DND-41 (cell line): Measurements from ENCODE around the gene WDR5.

Experiments
- ATAC-seq: fragments of 200-7000 bp; cut with Tn5 transposase; 3 replicates; pipeline ENCODE4 v1.9.1; 2021; ENCODE audit warnings: low read depth; ENCODE audit not compliant: insufficient read depth
- DNase-seq: peaks from one replicate; pipeline ENCODE4 v3.0.0-alpha.2; 2020
- H2AFZ ChIP-seq: 2 replicates; pipeline ENCODE4 v1.6.0; 2012; ENCODE audit warnings: low read depth, low read length
- H3K27ac ChIP-seq: 2 replicates; pipeline ENCODE4 v1.5.1; 2012; ENCODE audit warnings: low read length, inconsistent platforms
- H3K27me3 ChIP-seq: fragments of 200-600 bp; sonication (generic); 2 replicates; pipeline ENCODE4 v1.6.0; 2012; ENCODE audit warnings: low read length, mild to moderate bottlenecking, inconsistent platforms; ENCODE audit not compliant: insufficient read depth, poor library complexity
- H3K36me3 ChIP-seq: 2 replicates; pipeline ENCODE4 v1.5.1; 2012; ENCODE audit warnings: low read length, inconsistent platforms; ENCODE audit not compliant: insufficient read depth
- H3K4me1 ChIP-seq: 2 replicates; pipeline ENCODE4 v1.5.1; 2012; ENCODE audit warnings: mild to moderate bottlenecking, low read length; ENCODE audit not compliant: insufficient read depth
- H3K4me2 ChIP-seq: 2 replicates; pipeline ENCODE4 v1.6.0; 2012; ENCODE audit warnings: mild to moderate bottlenecking, moderate library complexity, low read length, inconsistent platforms; ENCODE audit not compliant: insufficient read depth
- H3K4me3 ChIP-seq, 2 experiments: fragments of 200-600 bp in 1 of 2; shearing (Covaris generic) in 1 of 2; 2 replicates each; pipeline ENCODE4 v1.5.1; 2012 to 2016; ENCODE audit warnings: inconsistent platforms in 2 of 2, low read length in 2 of 2, mild to moderate bottlenecking in 2 of 2, low read depth in 1 of 2, moderate library complexity in 1 of 2
- H3K79me2 ChIP-seq: 2 replicates; pipeline ENCODE4 v1.6.0; 2012; ENCODE audit warnings: low read length, inconsistent platforms; ENCODE audit not compliant: insufficient read depth
- H3K9ac ChIP-seq: 2 replicates; pipeline ENCODE4 v1.6.0; 2012; ENCODE audit warnings: low read depth, mild to moderate bottlenecking, inconsistent platforms, low read length, moderate library complexity
- H3K9me3 ChIP-seq: 2 replicates; pipeline ENCODE4 v1.5.1; 2012; ENCODE audit warnings: low read length, moderate library complexity, mild to moderate bottlenecking, inconsistent platforms; ENCODE audit not compliant: insufficient read depth, severe bottlenecking
- H4K20me1 ChIP-seq: 2 replicates; pipeline ENCODE4 v1.6.0; 2012; ENCODE audit warnings: low read length; ENCODE audit not compliant: insufficient read depth
- CTCF ChIP-seq: IDR thresholded peaks from 2 replicates; pipeline ENCODE4 v1.5.1; 2012; ENCODE audit warnings: borderline replicate concordance, low read length, moderate library complexity, mild to moderate bottlenecking; ENCODE audit not compliant: poor library complexity, severe bottlenecking; ENCODE audit errors: extremely low read depth
- EZH2 ChIP-seq: IDR thresholded peaks from 3 replicates; pipeline ENCODE4 v1.6.1; 2012; ENCODE audit warnings: borderline replicate concordance, low read depth, mild to moderate bottlenecking, moderate library complexity, low read length, inconsistent platforms; ENCODE audit not compliant: severe bottlenecking

WDR5 gene

GRCh38 chr9:134204041-134204440, 68.2 kb downstream of the WDR5 start:
- ATAC-seq: no peak
- H3K4me1 ChIP-seq: no peaks in the 10 kb centered on the region

GRCh38 chr9:134204991-134205578, 69.2 kb downstream of the WDR5 start:
- H3K36me3 ChIP-seq: no peaks in the 10 kb centered on the region
- DNase-seq (no peak), ATAC-seq (no peak)
- no peaks in the 10 kb centered on the region for H3K4me1 ChIP-seq
- no peaks in the 10 kb centered on the region for H4K20me1 ChIP-seq
- H3K4me2 ChIP-seq: no peak overlapping the region
- H3K79me2 ChIP-seq: no peaks in the 10 kb centered on the region
- no peaks in the 10 kb centered on the region for H3K27me3 ChIP-seq
- H3K9me3 ChIP-seq: no peaks in the 10 kb centered on the region
- no peak overlapping the region for H3K27ac ChIP-seq
- H2AFZ ChIP-seq: no peak overlapping the region
- no peak for TF ChIP-seq CTCF
- TF ChIP-seq EZH2: no peak
- no peak overlapping the region for H3K9ac ChIP-seq
- no peak overlapping the region for H3K4me3 ChIP-seq

More at GRCh38 chr9:134204041-134204440, 68.2 kb downstream of the WDR5 start:
- TF ChIP-seq EZH2 (no peak), CTCF (no peak)
- Histone ChIP-seq H3K27ac (no peak overlapping the region), H3K4me2 (no peak overlapping the region), H3K9me3 (no peaks in the 10 kb centered on the region), H3K27me3 (no peaks in the 10 kb centered on the region), H4K20me1 (no peaks in the 10 kb centered on the region), H2AFZ (no peak overlapping the region), H3K79me2 (no peaks in the 10 kb centered on the region), H3K36me3 (no peaks in the 10 kb centered on the region), H3K9ac (no peak overlapping the region), H3K4me3 (no peak overlapping the region)
- DNase-seq: no peak

- no peak overlapping the region for H3K27ac ChIP-seq
- no peaks in the 10 kb centered on the region for H3K4me1 ChIP-seq
- ATAC-seq (no peak), DNase-seq (no peak)
- H3K27me3 ChIP-seq: no peaks in the 10 kb centered on the region
- no peak overlapping the region for H3K4me2 ChIP-seq
- no peaks in the 10 kb centered on the region for H3K36me3 ChIP-seq
- TF ChIP-seq EZH2 (no peak), CTCF (no peak)
- no peak overlapping the region for H2AFZ ChIP-seq
- no peaks in the 10 kb centered on the region for H3K79me2 ChIP-seq
- no peaks in the 10 kb centered on the region for H3K9me3 ChIP-seq
- no peak overlapping the region for H3K9ac ChIP-seq
- H3K4me3 ChIP-seq: no peak overlapping the region
- H4K20me1 ChIP-seq: no peaks in the 10 kb centered on the region
These were observed 69.9 kb downstream of the WDR5 start for GRCh38 chr9:134205672-134206310.
